ENCODE measurements around the gene BGN.

GRCh38 chrX:153445856-153446635, 48.7 kb upstream of the BGN start, which contains the start of gene TREX2:
- TF ChIP-seq, protein P1, sequence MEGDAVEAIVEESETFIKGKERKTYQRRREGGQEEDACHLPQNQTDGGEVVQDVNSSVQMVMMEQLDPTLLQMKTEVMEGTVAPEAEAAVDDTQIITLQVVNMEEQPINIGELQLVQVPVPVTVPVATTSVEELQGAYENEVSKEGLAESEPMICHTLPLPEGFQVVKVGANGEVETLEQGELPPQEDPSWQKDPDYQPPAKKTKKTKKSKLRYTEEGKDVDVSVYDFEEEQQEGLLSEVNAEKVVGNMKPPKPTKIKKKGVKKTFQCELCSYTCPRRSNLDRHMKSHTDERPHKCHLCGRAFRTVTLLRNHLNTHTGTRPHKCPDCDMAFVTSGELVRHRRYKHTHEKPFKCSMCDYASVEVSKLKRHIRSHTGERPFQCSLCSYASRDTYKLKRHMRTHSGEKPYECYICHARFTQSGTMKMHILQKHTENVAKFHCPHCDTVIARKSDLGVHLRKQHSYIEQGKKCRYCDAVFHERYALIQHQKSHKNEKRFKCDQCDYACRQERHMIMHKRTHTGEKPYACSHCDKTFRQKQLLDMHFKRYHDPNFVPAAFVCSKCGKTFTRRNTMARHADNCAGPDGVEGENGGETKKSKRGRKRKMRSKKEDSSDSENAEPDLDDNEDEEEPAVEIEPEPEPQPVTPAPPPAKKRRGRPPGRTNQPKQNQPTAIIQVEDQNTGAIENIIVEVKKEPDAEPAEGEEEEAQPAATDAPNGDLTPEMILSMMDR (IDR thresholded peaks at IDR 0.05) = no peak
- TF ChIP-seq POLR2AphosphoS5 (IDR thresholded peaks at IDR 0.05; ENCODE audit: low read depth, low read length) = no peak
- TF ChIP-seq, protein P2, sequence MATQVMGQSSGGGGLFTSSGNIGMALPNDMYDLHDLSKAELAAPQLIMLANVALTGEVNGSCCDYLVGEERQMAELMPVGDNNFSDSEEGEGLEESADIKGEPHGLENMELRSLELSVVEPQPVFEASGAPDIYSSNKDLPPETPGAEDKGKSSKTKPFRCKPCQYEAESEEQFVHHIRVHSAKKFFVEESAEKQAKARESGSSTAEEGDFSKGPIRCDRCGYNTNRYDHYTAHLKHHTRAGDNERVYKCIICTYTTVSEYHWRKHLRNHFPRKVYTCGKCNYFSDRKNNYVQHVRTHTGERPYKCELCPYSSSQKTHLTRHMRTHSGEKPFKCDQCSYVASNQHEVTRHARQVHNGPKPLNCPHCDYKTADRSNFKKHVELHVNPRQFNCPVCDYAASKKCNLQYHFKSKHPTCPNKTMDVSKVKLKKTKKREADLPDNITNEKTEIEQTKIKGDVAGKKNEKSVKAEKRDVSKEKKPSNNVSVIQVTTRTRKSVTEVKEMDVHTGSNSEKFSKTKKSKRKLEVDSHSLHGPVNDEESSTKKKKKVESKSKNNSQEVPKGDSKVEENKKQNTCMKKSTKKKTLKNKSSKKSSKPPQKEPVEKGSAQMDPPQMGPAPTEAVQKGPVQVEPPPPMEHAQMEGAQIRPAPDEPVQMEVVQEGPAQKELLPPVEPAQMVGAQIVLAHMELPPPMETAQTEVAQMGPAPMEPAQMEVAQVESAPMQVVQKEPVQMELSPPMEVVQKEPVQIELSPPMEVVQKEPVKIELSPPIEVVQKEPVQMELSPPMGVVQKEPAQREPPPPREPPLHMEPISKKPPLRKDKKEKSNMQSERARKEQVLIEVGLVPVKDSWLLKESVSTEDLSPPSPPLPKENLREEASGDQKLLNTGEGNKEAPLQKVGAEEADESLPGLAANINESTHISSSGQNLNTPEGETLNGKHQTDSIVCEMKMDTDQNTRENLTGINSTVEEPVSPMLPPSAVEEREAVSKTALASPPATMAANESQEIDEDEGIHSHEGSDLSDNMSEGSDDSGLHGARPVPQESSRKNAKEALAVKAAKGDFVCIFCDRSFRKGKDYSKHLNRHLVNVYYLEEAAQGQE (IDR thresholded peaks at IDR 0.05; ENCODE audit: insufficient read depth in 1 of 2, low read depth in 2 of 2, low read length in 1 of 2) = no peak
- TF ChIP-seq SIN3A (IDR thresholded peaks at IDR 0.05; ENCODE audit: borderline replicate concordance, insufficient read depth, low read depth, low read length) = no peak
- no peak for TF ChIP-seq TCF7L2 (IDR thresholded peaks at IDR 0.05; ENCODE audit: low read depth, low read length)

Measured in Panc1 (cell line).